Lower leg skin (tissue), 4 donors: Measurements from ENCODE around the gene NOLC1. TPM values are rescaled to one million over a fixed set of nuclear protein-coding genes. Genes with fewer than 3 reads are reported as not detected.

Experiments used
- DNase-seq, 2 donors: peaks; one replicate each; pipeline ENCODE4 v3.0.0-alpha.2; 2019; ENCODE audit warnings: low spot score in 2 of 2
- H3K4me3 ChIP-seq: fragments of 200-600 bp; sonication (generic); 2 replicates; pipeline ENCODE4 v1.5.1; 2017; ENCODE audit warnings: mild to moderate bottlenecking, low read depth; ENCODE audit not compliant: poor library complexity, severe bottlenecking
- POLR2A ChIP-seq, 2 donors: fragments of 450-650 bp; IDR thresholded peaks; one replicate each; pipeline ENCODE4 v1.6.1; 2016 to 2017; ENCODE audit warnings: antibody characterized with exemption in 2 of 2, mild to moderate bottlenecking in 1 of 2, moderate library complexity in 1 of 2
- WGBS, 2 donors: methylation state at CpG; one replicate each; pipeline ENCODE4 v1.1.5; 2018; 5-methylcytosine and 5-hydroxymethylcytosine counted together
- intact Hi-C: fragments of 100-400 bp; cut with DNase I; formaldehyde crosslinking; loops from one replicate; pipeline ENCODE4 v1.15.0; 2023; ENCODE audit warnings: low total_unique reads
- total RNA-seq, 4 donors: library from RNA; depleted of rRNA; stranded (reverse); fragments of >200 nt; gene quantifications; one replicate each; pipeline ENCODE4 v1.1.0, GENCODE V29; 2016
- TF ChIP-seq, protein P1 (sequence below), 3 donors: fragments of 450-650 bp; IDR thresholded peaks; one replicate each; pipeline ENCODE4 v1.5.1; 2016; ENCODE audit warnings: antibody characterized with exemption in 3 of 3, mild to moderate bottlenecking in 3 of 3, moderate library complexity in 2 of 3

Gene NOLC1
- total RNA-seq, 4 donors from 2014 or later = 25.7 to 41.9 (median 39.1) TPM

DNA sequence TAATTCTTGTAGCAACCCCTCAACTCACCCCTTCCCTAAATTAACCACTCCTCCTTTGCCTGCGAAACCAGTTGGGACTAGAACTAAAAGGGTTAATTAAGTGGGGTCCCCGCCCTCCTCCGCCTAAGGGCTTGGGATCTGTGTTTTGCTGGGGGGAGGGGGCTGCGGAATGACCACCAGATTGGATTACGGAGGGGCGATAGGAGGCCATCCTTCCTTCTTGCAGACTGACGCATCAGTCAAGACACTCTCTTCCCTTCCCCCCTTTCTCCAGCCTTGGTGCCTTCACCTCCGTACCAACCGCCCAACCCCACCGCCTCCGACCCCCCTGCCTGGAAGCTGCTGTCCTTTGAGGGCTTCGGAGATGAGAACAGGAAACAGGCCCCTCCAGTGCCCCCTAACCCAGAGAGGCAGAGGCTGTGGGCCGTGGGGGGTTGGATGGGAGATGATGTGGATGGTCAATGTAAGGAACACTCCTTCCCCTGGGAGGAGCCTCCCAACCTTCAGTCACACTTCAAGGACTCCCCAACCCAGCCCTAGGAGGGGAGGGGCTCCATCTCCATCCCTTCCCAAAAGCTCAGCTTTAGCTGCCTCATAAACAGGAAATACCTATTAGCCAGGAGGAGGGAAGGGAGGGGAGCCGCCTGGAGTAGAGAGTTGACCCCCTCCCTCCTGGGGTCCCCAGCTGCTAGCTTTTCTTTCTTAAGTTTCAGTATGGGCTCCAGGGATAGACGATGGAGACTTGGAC lies 31.0 kb upstream of the NOLC1 start:
- WGBS, 2 donors = 4 to 10% methylated on average over 15 of the region's 15 CpGs

DNA sequence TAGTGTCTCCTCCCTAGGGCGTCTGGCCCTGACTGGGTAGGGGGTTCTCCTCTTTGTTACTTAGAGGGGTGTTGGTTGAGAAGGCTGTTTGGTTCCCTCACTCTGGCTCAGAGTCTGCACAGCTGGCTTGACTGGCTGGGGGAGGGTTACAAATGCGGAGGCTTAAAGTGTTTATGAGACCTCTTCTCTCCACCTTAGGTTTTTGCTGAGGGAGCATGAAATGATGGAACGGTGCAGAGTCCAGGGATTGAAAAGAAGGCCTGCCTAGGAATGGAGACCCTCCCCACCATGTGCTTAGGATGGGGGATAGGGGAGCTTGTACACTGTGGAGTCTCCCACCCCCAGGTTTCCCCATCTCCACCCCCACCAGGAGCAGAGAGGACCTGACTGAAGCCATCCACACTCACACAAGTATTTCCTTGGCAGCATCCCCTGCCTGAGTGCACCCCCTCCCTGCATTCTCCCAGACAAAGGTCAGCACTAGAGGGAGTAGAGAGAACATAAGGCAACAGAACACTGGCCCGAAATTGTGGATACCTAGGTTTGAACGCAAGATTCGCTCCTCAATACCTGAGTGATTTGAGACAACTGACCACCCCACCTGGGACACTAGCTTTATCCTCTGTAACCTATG lies 30.3 kb upstream of the NOLC1 start:
- 61 to 68% methylated on average over 6 of the region's 6 CpGs for WGBS, 2 donors
- no peak for DNase-seq
- H3K4me3 ChIP-seq = no peak overlapping the region
- no peak for TF ChIP-seq POLR2A (IDR thresholded peaks at IDR 0.05)
- TF ChIP-seq, protein P1, sequence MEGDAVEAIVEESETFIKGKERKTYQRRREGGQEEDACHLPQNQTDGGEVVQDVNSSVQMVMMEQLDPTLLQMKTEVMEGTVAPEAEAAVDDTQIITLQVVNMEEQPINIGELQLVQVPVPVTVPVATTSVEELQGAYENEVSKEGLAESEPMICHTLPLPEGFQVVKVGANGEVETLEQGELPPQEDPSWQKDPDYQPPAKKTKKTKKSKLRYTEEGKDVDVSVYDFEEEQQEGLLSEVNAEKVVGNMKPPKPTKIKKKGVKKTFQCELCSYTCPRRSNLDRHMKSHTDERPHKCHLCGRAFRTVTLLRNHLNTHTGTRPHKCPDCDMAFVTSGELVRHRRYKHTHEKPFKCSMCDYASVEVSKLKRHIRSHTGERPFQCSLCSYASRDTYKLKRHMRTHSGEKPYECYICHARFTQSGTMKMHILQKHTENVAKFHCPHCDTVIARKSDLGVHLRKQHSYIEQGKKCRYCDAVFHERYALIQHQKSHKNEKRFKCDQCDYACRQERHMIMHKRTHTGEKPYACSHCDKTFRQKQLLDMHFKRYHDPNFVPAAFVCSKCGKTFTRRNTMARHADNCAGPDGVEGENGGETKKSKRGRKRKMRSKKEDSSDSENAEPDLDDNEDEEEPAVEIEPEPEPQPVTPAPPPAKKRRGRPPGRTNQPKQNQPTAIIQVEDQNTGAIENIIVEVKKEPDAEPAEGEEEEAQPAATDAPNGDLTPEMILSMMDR (IDR thresholded peaks at IDR 0.05) = no peak
- intact Hi-C loops = no loop called here

More for the DNA sequence above, 31.0 kb upstream of the NOLC1 start:
- peak; percentile 60 to 91 for DNase-seq
- peak overlapping the region; percentile 78 for H3K4me3 ChIP-seq
- TF ChIP-seq, protein P1 (IDR thresholded peaks at IDR 0.05) = no peak
- TF ChIP-seq POLR2A (IDR thresholded peaks at IDR 0.05) = no peak
- intact Hi-C loops = no loop called here

DNA sequence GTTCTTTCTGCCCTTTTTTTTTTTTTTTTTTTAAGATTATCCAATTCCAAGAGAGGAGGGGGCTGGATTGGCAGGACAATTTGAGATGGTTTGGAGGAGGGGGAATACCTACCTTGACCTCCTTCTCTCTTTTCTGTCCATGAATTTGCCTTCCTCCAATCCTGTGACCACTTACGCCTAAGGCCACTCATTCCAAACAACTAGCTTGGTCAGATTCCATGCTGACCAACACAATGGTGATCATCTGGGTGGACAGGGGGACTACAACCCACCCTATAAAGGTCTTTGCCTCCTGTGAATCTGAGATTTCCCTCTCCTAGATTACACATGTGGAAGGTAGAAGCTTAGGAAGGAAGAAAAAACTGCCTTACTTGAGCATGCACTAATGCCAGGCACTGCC lies 29.7 kb upstream of the NOLC1 start:
- TF ChIP-seq, protein P1 (IDR thresholded peaks at IDR 0.05) = no peak
- TF ChIP-seq POLR2A (IDR thresholded peaks at IDR 0.05) = no peak
- intact Hi-C loops = no loop called here
- 100% methylated on average over 1 of the region's 1 CpG for WGBS, 2 donors
- DNase-seq = no peak
- H3K4me3 ChIP-seq = no peak overlapping the region

DNA sequence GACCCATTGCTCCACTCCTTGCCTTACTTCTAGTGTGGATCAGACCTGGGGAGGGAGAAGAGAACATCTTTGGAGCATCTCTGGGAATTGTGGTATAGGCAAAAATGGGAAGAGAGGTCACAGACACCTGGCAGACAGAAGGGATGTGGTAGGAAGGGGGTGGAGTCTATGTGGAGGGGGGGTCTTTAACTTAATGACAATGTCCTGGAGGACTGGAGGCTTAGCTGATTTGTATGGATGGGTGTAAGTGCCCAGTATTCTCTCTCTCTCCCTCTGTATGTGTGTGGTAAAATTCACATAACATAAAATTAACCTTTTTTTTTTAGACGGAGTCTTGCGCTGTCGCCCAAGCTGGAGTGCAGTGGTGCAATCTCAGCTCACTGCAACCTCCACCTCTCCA lies 29.0 kb upstream of the NOLC1 start:
- no peak overlapping the region for H3K4me3 ChIP-seq
- TF ChIP-seq, protein P1 (IDR thresholded peaks at IDR 0.05) = no peak
- TF ChIP-seq POLR2A (IDR thresholded peaks at IDR 0.05) = no peak
- DNase-seq = no peak
- intact Hi-C loops = no loop called here
- 90 to 95% methylated on average over 3 of the region's 3 CpGs for WGBS, 2 donors

DNA sequence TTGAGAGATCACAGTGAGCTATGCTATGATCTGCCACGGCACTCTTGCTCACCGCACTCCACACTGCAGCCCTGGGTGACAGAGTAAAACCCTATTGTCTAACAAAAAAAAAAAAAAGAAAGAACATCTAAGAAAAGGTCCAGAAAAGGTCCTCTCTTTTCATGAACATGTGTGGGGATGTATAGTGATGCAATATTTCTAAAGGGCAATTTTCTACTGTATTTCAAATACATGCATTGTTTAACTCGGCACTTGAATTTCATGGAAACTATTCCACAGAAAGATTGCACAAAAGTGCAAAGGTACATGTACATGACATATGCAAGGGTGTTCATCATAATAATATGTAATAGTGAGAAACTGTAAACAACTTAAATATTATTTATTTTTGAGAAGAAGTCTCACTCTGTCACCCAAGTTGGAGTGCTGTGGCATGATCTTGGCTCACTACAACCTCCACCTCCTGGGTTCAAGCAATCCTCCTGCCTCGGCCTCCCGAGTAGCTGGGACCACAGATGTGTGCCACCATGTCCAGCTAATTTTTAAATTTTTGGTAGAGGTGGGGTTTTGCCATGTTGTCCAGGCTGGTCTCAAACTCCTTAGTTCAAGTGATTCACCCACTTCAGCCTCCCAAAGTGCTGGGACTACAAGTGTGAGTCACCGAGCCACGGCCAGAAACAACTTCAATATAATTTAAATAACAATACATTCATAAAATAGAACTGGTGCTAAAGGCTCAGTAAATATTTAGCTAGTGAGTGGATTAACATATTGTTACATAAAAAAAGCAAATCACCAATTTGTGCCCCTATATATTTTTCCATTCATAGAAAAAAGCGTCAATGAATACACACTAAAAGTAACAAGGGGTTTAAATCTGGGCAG lies 20.7 kb upstream of the NOLC1 start:
- WGBS, 2 donors = 80 to 82% methylated on average over 8 of the region's 8 CpGs

More for the DNA sequence above, 20.7 kb upstream of the NOLC1 start:
- no peak for DNase-seq
- intact Hi-C loops = no loop called here
- no peak overlapping the region for H3K4me3 ChIP-seq
- TF ChIP-seq, protein P1 (IDR thresholded peaks at IDR 0.05) = no peak
- TF ChIP-seq POLR2A (IDR thresholded peaks at IDR 0.05) = no peak
